ENCODE data around the gene RIPPLY2.
"Not testable (repeated sequence)": the region's sequence is repeated elsewhere in the genome, so short reads cannot be mapped to it uniquely, and the experiment has no call there.

The RIPPLY2 gene

DNA sequence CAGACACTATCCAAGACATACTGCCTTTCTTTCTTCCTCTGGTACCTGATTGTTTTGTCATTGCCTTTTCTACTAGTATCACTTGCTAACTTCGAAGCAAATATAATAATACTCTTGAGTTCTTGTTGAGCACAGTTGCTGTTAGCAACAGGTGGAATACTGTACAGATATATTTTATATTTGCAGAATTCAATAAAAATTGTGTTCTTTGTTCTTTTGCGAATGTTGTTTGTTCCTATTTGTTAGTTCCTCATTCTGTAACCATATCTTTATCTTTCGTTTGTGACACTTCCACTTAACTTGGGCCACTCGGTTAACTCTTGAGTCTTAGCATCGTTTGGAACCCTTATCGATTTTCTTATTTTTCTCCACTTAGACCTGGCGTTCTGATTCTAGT, 7.2 kb downstream of the RIPPLY2 start:
- DNase-seq (ENCODE audit: low read depth) = no peak

DNA sequence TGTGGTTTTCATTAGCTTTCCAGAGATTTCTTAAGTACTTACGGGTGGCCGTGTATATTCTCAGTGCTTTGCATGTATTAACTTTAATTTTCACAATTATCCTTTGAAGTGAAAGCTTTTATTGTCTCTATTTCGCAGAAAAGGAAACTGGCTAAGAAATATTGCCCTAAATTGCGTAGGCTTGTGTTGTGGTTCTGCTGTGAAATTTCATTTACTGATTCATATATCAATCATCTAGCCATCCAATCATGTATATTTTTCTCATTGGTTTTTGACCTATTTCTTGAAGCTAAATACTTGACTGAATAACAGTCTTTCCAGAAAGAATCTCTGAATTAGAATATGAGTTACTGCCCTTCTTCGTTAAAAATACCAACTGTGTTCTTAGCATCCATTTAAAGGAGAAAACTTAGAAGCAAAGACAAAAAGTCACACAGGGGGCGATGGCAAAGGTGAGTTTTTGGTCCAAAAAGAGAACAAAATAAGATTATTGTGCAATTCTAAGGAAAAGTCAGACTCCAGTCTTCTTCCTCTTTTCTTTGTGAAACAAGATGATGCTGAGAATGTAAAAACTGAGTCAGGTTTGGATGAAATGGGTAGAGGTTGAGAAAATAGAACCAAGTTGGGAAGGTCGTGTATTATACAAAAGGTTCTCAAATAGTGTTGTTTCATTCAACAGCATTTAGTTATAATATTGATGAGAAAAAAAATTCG, 7.8 kb downstream of the RIPPLY2 start:
- DNase-seq (ENCODE audit: low read depth) = no peak

- DNase-seq (ENCODE audit: low read depth) = no peak
Observed at GRCh38 chr6:83862776-83863471, 9.8 kb downstream of the RIPPLY2 start.

DNA sequence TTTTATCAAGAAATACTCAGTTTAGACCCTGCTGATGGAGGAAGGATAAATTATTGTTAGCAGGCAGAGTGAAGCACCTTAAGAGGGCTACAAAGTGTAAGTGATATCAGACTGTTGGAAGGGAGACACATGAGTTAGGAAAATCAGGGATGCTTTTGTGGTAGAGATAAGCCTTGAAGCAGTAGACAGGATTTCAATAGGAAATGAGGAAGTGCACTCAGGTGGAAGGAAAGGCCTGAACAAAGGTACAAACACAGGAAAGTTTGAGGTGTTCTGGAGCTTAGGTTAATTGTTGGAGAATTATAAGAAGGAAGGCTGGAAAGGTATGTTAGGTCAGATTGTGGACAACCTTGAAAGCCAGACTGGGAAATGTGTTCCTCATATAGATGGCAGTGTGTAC, 13.9 kb downstream of the RIPPLY2 start:
- no peak for DNase-seq (ENCODE audit: low read depth)

- no peak for DNase-seq (ENCODE audit: low read depth)
Observed at GRCh38 chr6:83867527-83868161, 14.5 kb downstream of the RIPPLY2 start.

DNA sequence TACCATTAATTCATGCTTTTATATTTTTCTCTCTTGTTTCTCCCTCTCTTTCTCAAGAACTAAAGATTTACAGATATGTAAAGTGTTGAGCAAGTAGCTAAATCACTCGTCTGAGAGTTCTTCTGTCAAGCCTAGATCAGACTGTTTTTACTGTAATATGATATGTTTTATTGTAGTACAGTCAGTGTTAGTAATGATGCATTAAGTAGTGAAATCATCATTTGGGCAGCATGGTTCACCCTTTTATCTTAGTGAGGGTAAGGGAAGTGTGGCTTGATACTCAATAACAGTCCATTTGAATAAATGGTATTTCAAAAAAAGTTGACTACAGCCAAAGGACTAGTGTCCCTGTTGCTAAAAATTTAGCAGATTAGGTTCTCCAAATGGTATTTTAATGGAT, 15.5 kb downstream of the RIPPLY2 start:
- DNase-seq (ENCODE audit: low read depth) = no peak

DNA sequence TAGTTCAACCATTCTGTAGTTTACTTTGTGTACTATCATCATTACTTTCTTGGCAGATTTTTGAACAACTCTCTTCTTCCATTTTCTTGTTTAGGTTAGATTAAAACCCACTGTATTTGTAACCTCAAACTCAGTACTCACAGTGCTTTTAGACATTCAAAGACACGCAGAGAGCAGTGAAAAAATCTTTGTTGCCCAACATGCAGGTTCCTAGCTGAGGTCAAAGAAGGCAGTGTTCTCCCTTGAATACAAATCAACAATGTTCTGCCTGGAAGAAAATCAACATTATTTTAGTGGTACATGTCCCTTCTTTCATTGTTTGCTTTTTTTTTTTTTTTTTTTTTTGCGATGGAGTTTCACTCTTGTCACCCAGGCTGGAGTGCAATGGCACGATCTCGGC, 17.5 kb downstream of the RIPPLY2 start:
- no peak for DNase-seq (ENCODE audit: low read depth)

DNA sequence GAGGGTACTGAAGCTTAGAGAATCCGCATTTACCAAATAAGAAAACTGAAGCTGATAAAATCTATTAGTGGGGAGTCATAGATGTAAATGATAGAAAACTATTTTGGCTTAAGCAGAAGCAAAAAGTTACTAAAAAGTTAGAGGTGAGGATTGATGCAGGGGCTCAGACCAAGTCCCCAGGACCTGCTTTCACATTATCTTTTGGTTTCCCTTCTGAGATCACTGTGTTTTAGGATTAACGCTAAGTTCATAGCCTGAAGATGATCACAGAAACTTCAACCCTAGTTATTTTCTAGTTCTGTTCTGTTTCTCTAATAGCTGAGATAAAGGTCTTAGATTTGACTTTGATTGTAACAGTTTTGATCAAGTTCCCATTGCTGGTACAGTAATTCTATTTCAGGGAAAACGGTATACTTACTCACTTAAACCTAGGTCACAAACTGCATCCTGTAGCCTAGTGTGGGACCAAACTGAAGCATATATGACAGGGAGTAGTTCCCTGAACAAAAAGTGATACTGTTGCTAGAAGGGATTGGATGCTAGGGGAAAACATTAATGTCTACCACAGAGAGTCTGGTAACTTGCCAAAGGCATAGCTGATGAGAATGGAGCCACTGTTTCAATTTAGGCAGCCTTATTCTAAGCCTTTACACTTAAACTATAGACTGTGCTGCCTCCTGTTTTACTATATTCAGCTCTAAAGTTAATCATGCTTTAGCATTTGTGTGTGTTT, 19.4 kb downstream of the RIPPLY2 start:
- DNase-seq (ENCODE audit: low read depth) = no peak

- no peak for DNase-seq (ENCODE audit: low read depth)
Observed at GRCh38 chr6:83873869-83874268, 20.7 kb downstream of the RIPPLY2 start.

- no peak for DNase-seq (ENCODE audit: low read depth)
Observed at GRCh38 chr6:83875843-83876242, 22.7 kb downstream of the RIPPLY2 start.

- DNase-seq (ENCODE audit: low read depth) = no peak
Observed at GRCh38 chr6:83878902-83879644, 25.9 kb downstream of the RIPPLY2 start.

DNA sequence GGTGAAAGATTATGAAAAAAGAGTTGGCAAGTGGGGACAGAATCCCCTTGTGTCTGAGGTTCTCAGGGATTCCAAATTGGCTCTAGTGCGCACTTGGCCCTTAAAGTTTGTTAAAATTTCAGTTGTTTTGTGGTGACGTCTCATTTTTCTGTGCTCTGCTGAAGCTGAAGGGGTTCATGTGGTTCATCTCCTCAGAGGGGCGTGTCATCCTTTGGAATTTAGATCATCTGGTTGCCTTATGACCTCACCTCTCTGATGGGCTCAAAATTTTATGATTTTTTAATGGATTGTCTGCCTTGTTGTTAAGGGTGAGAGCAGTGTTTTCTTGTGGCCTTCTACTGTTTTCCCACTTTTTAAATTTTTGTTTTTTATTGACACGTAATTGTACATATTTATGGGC, 26.6 kb downstream of the RIPPLY2 start:
- DNase-seq (ENCODE audit: low read depth) = no peak

- no peak for DNase-seq (ENCODE audit: low read depth)
Observed at GRCh38 chr6:83883240-83883639, 30.1 kb downstream of the RIPPLY2 start.

DNA sequence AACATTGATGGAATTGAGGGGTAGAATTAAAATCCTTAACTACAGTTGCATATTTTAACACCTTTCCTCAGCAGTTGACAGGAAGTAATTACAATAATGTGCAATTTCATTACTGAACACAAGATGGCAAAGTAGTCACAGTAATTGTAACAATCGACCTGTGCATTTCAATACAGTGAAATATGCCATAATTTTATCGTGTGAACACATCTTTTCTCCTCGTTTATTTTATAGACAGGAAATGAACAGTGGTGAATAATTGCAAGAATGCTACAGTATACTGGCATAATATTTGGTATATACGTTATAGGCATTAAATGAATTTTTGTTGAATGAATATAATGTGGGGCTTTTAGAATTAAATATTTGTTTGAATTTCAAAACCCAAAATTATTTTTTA, 31.4 kb downstream of the RIPPLY2 start:
- no peak for DNase-seq (ENCODE audit: low read depth)

DNA sequence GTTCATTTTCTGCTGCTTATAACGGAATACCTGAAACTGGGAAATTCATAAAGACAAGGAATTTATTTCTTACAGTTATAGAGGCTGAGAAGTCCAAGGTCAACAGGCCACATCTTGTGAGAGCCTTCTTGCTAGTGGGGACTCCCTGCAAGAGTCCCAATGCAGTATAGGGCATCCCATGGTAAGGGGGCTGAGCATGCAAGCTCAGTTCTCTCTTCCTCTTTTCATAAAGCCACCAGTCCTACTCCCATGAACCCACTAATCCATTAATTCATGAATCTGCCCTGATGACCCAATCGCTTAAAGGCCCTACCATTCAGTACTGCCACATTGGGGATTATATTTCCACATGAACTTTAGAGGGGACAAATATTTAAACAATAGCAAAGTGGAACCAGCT, 32.8 kb downstream of the RIPPLY2 start:
- no peak for DNase-seq (ENCODE audit: low read depth)

DNA sequence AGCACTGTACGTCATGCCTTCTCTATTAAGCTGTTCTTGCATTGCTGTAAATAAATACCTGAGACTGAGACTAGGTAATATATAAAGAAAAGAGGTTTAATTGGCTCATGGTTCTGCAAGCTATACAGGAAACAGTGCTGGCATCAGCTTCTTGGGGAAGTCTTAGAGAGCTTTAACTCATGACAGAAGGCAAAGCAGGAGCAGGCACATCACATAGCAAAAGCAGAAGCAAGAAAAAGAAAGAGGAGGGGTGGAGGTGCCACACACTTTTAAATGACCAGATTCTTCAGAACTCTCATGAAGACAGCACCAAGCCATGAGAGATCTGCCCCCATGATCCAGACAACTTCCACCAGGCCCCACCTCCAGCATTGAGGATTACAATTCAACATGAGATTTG, 36.5 kb downstream of the RIPPLY2 start:
- no peak for DNase-seq (ENCODE audit: low read depth)

DNA sequence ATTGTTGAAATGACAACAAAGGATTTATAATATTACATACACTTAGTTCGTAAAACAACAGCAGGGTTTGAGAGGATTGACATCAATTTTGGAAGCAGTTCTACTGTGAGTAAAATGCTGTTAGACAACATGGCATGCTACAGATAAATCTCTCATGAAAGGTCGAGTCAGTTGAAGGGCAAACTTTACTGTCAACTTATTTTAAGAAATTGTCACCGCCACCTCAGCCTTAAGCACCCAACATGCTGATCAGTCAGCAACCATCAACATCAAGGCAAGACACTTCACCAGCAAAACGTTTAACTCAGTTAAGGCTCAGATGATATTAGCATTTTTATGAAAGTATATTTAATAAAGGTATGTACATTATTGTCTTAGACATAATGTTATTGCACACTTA, 37.4 kb downstream of the RIPPLY2 start:
- no peak for DNase-seq (ENCODE audit: low read depth)

- no peak for DNase-seq (ENCODE audit: low read depth)
Observed at GRCh38 chr6:83891586-83891985, 38.4 kb downstream of the RIPPLY2 start.

DNA sequence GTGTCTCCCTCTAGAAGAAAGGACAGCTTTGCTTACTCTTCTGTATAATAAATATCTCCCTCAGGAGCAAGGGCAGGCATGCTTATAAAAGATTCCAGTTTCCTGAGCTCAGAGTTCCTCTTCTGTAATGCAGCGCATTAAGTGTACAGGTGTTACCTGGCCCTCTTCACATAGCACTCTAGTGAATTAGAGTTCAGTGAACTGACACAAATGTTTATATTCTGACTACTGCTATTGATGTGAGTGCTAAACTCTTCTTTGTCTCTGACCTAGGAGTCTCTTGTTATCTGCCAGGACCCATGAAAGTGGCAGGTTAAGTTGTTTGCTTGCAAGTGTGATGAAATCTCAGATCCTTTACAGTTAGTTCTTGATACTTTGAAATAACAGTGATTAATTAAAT, 39.9 kb downstream of the RIPPLY2 start:
- DNase-seq (ENCODE audit: low read depth) = no peak

GRCh38 chr6:83897094-83897493, 43.9 kb downstream of the RIPPLY2 start:
- DNase-seq (ENCODE audit: low read depth) = not testable (repeated sequence)

DNA sequence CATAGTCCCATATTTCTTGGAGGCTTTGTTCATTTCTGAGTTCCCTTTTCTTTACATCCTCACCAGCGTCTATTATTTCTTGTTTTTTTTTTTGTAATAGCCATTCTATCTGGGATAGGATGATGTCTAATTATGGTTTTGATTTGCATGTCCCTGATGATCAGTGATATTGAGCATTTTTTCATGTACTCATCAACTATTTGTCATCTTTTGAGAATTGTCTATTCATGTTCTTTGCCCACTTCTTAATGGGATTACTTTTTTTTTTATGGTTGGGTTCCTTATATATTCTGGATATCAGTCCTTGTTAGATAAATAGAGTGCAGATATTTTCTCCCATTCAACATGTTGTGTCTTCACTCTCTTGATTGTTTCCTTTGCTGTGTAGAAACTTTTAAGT, 48.5 kb downstream of the RIPPLY2 start:
- DNase-seq (ENCODE audit: low read depth) = no peak

- DNase-seq (ENCODE audit: low read depth) = no peak
Observed at GRCh38 chr6:83904395-83904794, 51.2 kb downstream of the RIPPLY2 start.

All from stimulated activated CD8-positive, alpha-beta memory T cell treated with anti-CD3 and anti-CD28 coated beads, Interleukin-4, amount 100 ng/mL, for 24 hours (primary cell).